RWPE2 (cell line): ENCODE results near the gene PLXNA3.

Source experiments
- ATAC-seq: fragments of 200-7000 bp; cut with Tn5 transposase; 3 replicates; pipeline ENCODE4 v1.9.1; 2021; ENCODE audit warnings: low read depth
- DNase-seq: peaks from one replicate; pipeline ENCODE4 v3.0.0-alpha.2; 2020; ENCODE audit warnings: low spot score
- H3K27ac ChIP-seq: fragments of 450-650 bp; 2 replicates; pipeline ENCODE4 v1.5.1; 2017; ENCODE audit warnings: mild to moderate bottlenecking; ENCODE audit not compliant: poor library complexity, severe bottlenecking
- H3K27me3 ChIP-seq: fragments of 250-450 bp; sonication (Bioruptor Pico); 2 replicates; pipeline ENCODE4 v1.5.1; 2021; ENCODE audit warnings: mild to moderate bottlenecking, moderate library complexity; ENCODE audit not compliant: insufficient read depth, poor library complexity, severe bottlenecking
- H3K36me3 ChIP-seq: fragments of 250-450 bp; sonication (Bioruptor Pico); 2 replicates; pipeline ENCODE4 v1.5.1; 2020; ENCODE audit warnings: low read depth, mild to moderate bottlenecking, moderate library complexity
- H3K4me1 ChIP-seq: fragments of 250-450 bp; sonication (Bioruptor Pico); 2 replicates; pipeline ENCODE4 v1.5.1; 2021; ENCODE audit warnings: mild to moderate bottlenecking, moderate library complexity; ENCODE audit not compliant: insufficient read depth, poor library complexity, severe bottlenecking
- H3K4me3 ChIP-seq: fragments of 250-450 bp; sonication (Bioruptor Pico); 2 replicates; pipeline ENCODE4 v1.5.1; 2021; ENCODE audit warnings: mild to moderate bottlenecking, moderate library complexity; ENCODE audit not compliant: severe bottlenecking
- H3K9me3 ChIP-seq: fragments of 250-450 bp; sonication (Bioruptor Pico); 2 replicates; pipeline ENCODE4 v1.5.1; 2021; ENCODE audit warnings: mild to moderate bottlenecking, moderate library complexity; ENCODE audit not compliant: severe bottlenecking
- CTCF ChIP-seq: fragments of 450-650 bp; IDR thresholded peaks from one replicate; pipeline ENCODE4 v1.5.1; 2017; ENCODE audit warnings: mild to moderate bottlenecking, moderate library complexity; ENCODE audit not compliant: poor library complexity, severe bottlenecking

Gene PLXNA3

GRCh38 chrX:154412468-154412867 lies 45.6 kb upstream of the PLXNA3 start:
- TF ChIP-seq CTCF, result no peak
- H3K36me3 ChIP-seq, result 0 out of 2 replicates have a peak, but pooled peaks cover 12% of the 10 kb centered on the region
- H3K4me3 ChIP-seq, result peak overlapping the region; percentile 91
- H3K27me3 ChIP-seq, result no peaks in the 10 kb centered on the region
- H3K27ac ChIP-seq, result peak overlapping the region; percentile 88
- H3K4me1 ChIP-seq, result peaks cover 3% of the 10 kb centered on the region
- ATAC-seq, result 0 out of 3 replicates have a peak, but pooled peaks have one; percentile 1
- H3K9me3 ChIP-seq, result no peaks in the 10 kb centered on the region
- no peak for DNase-seq

- no peak for TF ChIP-seq CTCF
- Histone ChIP-seq H3K27me3 (no peaks in the 10 kb centered on the region), H3K4me1 (peaks cover 3% of the 10 kb centered on the region), H3K27ac (peak overlapping the region; percentile 88), H3K9me3 (no peaks in the 10 kb centered on the region), H3K4me3 (no peak overlapping the region), H3K36me3 (0 out of 2 replicates have a peak, but pooled peaks cover 12% of the 10 kb centered on the region)
- ATAC-seq, result no peak
- no peak for DNase-seq
These were observed 44.9 kb upstream of the PLXNA3 start for GRCh38 chrX:154413142-154413541.

- DNase-seq (no peak), ATAC-seq (no peak)
- Histone ChIP-seq H3K36me3 (0 out of 2 replicates have a peak, but pooled peaks cover 12% of the 10 kb centered on the region), H3K4me3 (no peak overlapping the region), H3K27me3 (no peaks in the 10 kb centered on the region), H3K9me3 (no peaks in the 10 kb centered on the region), H3K27ac (no peak overlapping the region), H3K4me1 (no peaks in the 10 kb centered on the region)
- no peak for TF ChIP-seq CTCF
These were observed 40.9 kb upstream of the PLXNA3 start for GRCh38 chrX:154417157-154417556.

GRCh38 chrX:154419189-154419588 lies 38.9 kb upstream of the PLXNA3 start:
- 0 out of 2 replicates have a peak, but pooled peaks cover under 1% of the 10 kb centered on the region for H3K36me3 ChIP-seq
- no peak for DNase-seq
- H3K27ac ChIP-seq, result no peak overlapping the region
- ATAC-seq, result no peak
- H3K9me3 ChIP-seq, result no peaks in the 10 kb centered on the region
- no peaks in the 10 kb centered on the region for H3K4me1 ChIP-seq
- no peaks in the 10 kb centered on the region for H3K27me3 ChIP-seq
- TF ChIP-seq CTCF, result no peak
- H3K4me3 ChIP-seq, result no peak overlapping the region

- no peak overlapping the region for H3K4me3 ChIP-seq
- DNase-seq (no peak), ATAC-seq (no peak; the same call in 2 of the 3 replicates)
- H3K4me1 ChIP-seq, result no peaks in the 10 kb centered on the region
- no peaks in the 10 kb centered on the region for H3K36me3 ChIP-seq
- no peaks in the 10 kb centered on the region for H3K27me3 ChIP-seq
- no peaks in the 10 kb centered on the region for H3K9me3 ChIP-seq
- no peak for TF ChIP-seq CTCF
- H3K27ac ChIP-seq, result no peak overlapping the region
These were observed 38.2 kb upstream of the PLXNA3 start for GRCh38 chrX:154419688-154420401.
